DOHH2 (cell line): ENCODE data around the gene GBX2.

Experiments used
- H3F3A ChIP-seq: fragments of 200-600 bp; sonication (generic), shearing (Covaris generic); 2 replicates; pipeline ENCODE4 v1.6.0; 2016; ENCODE audit warnings: antibody characterized with exemption, mild to moderate bottlenecking; ENCODE audit not compliant: control insufficient read depth, insufficient read depth
- H3K27ac ChIP-seq: fragments of 200-600 bp; sonication (generic); 2 replicates; pipeline ENCODE4 v1.5.1; 2014; ENCODE audit warnings: low read depth, mild to moderate bottlenecking, low read length, moderate library complexity
- H3K27me3 ChIP-seq: fragments of 200-600 bp; sonication (generic); 2 replicates; pipeline ENCODE4 v1.6.1; 2014; ENCODE audit warnings: mild to moderate bottlenecking, low read length, mixed read lengths; ENCODE audit not compliant: control insufficient read depth
- H3K36me3 ChIP-seq: fragments of 200-600 bp; sonication (generic); 2 replicates; pipeline ENCODE4 v1.6.1; 2014; ENCODE audit warnings: mild to moderate bottlenecking, low read length, moderate library complexity, mixed read lengths; ENCODE audit not compliant: control insufficient read depth
- H3K4me1 ChIP-seq: fragments of 200-600 bp; sonication (generic); 2 replicates; pipeline ENCODE4 v1.6.1; 2014; ENCODE audit warnings: mild to moderate bottlenecking, low read length, mixed read lengths; ENCODE audit not compliant: control insufficient read depth
- H3K4me2 ChIP-seq: fragments of 200-600 bp; sonication (generic); 2 replicates; pipeline ENCODE4 v1.6.0; 2014; ENCODE audit warnings: mild to moderate bottlenecking, low read length, moderate library complexity
- H3K4me3 ChIP-seq: fragments of 200-600 bp; sonication (generic); 2 replicates; pipeline ENCODE4 v1.5.1; 2014; ENCODE audit warnings: mild to moderate bottlenecking, low read length, mixed read lengths
- H3K79me2 ChIP-seq: fragments of 200-600 bp; sonication (generic); 2 replicates; pipeline ENCODE4 v1.6.1; 2014; ENCODE audit warnings: mild to moderate bottlenecking, low read length, mixed read lengths; ENCODE audit not compliant: control insufficient read depth
- H3K9me2 ChIP-seq: fragments of 200-600 bp; sonication (generic); replicated peaks from 2 replicates; pipeline ENCODE4 v1.6.1; 2014; ENCODE audit warnings: mild to moderate bottlenecking, low read length, mixed read lengths; ENCODE audit not compliant: control insufficient read depth
- H3K9me3 ChIP-seq: fragments of 200-600 bp; sonication (generic); 2 replicates; pipeline ENCODE4 v1.6.1; 2014; ENCODE audit warnings: antibody characterized with exemption, low read length, mixed read lengths; ENCODE audit not compliant: control insufficient read depth, insufficient read depth
- H4K20me1 ChIP-seq: fragments of 200-600 bp; sonication (generic); 2 replicates; pipeline ENCODE4 v1.6.0; 2014; ENCODE audit warnings: low read depth, mild to moderate bottlenecking, antibody characterized with exemption, low read length, moderate library complexity; ENCODE audit not compliant: control insufficient read depth, insufficient read depth
- EZH2phosphoT487 ChIP-seq: fragments of 200-600 bp; sonication (generic); IDR thresholded peaks from 2 replicates; pipeline ENCODE4 v1.6.1; 2017; ENCODE audit warnings: borderline replicate concordance, mild to moderate bottlenecking, antibody characterized with exemption, low read length, moderate library complexity, mixed read lengths
- TF ChIP-seq, protein P1 (sequence below): fragments of 200-600 bp; sonication (generic); IDR thresholded peaks from one replicate; pipeline ENCODE4 v1.5.1; 2014; ENCODE audit warnings: antibody characterized with exemption, mild to moderate bottlenecking, low read depth, low read length; ENCODE audit not compliant: poor library complexity, severe bottlenecking

GBX2 gene

DNA sequence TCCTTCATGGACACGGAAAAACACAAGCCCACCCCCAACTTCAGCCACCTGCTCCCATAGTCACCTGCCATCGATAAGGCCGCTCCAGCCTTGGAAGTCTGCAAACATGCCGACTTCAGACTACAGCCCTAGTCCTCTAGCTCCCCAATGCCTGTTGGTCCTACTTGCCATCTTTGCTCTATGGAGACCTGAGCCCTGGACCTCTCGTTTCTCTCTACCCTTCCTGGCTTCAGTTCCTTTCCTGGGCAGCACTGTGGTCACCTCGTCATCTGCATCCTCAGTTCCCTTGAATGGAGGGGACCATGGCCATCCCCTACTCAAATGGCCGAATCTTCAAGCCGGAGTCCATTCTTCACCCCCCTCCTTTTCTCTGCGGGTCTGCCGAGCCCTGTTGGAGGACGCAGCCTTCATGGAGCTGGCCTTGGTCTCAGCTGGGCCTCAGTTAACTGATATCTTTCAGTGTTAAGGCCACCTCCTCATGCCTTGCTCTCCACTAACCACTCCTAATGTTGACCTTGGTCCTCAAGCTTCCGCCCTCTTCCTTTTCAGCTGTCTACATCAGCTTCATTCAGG lies 47.7 kb upstream of the GBX2 start:
- no peak overlapping the region for H3K4me2 ChIP-seq
- H3K27me3 ChIP-seq: no peaks in the 10 kb centered on the region
- H3K27ac ChIP-seq: no peak overlapping the region
- no peaks in the 10 kb centered on the region for H3K36me3 ChIP-seq
- H3K9me2 ChIP-seq: no peaks in the 10 kb centered on the region
- no peaks in the 10 kb centered on the region for H3F3A ChIP-seq
- H3K4me1 ChIP-seq: no peaks in the 10 kb centered on the region
- H3K9me3 ChIP-seq: no peaks in the 10 kb centered on the region
- no peaks in the 10 kb centered on the region for H4K20me1 ChIP-seq
- no peaks in the 10 kb centered on the region for H3K79me2 ChIP-seq
- TF ChIP-seq, protein P1, sequence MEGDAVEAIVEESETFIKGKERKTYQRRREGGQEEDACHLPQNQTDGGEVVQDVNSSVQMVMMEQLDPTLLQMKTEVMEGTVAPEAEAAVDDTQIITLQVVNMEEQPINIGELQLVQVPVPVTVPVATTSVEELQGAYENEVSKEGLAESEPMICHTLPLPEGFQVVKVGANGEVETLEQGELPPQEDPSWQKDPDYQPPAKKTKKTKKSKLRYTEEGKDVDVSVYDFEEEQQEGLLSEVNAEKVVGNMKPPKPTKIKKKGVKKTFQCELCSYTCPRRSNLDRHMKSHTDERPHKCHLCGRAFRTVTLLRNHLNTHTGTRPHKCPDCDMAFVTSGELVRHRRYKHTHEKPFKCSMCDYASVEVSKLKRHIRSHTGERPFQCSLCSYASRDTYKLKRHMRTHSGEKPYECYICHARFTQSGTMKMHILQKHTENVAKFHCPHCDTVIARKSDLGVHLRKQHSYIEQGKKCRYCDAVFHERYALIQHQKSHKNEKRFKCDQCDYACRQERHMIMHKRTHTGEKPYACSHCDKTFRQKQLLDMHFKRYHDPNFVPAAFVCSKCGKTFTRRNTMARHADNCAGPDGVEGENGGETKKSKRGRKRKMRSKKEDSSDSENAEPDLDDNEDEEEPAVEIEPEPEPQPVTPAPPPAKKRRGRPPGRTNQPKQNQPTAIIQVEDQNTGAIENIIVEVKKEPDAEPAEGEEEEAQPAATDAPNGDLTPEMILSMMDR: no peak
- no peak for TF ChIP-seq EZH2phosphoT487
- no peak overlapping the region for H3K4me3 ChIP-seq

DNA sequence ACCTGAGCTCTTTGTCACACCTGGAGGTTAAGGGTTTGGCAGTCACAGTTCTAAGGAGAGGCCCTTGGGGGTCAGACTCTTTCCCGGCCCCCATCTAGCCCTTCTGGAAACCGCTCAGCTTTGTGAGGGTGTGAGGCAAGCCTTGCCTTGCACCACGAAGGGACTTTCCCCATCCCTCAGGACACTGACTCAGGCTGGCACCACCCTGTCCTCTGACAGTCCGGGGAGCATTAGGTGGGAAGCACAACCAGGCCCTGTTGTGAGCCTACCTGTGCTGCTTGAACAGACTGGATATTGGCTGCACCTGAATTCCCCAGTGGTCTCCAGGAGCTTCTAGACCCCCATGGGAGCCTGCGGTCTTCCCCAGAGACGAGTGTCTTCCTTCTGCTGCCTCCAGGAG lies 47.0 kb upstream of the GBX2 start:
- Histone ChIP-seq H3K79me2 (no peaks in the 10 kb centered on the region), H3F3A (no peaks in the 10 kb centered on the region), H3K4me3 (no peak overlapping the region), H3K4me2 (no peak overlapping the region), H4K20me1 (no peaks in the 10 kb centered on the region), H3K9me2 (no peaks in the 10 kb centered on the region), H3K9me3 (no peaks in the 10 kb centered on the region), H3K36me3 (no peaks in the 10 kb centered on the region), H3K27me3 (no peaks in the 10 kb centered on the region), H3K4me1 (no peaks in the 10 kb centered on the region), H3K27ac (no peak overlapping the region)
- TF ChIP-seq, protein P1: no peak
- TF ChIP-seq EZH2phosphoT487: no peak

DNA sequence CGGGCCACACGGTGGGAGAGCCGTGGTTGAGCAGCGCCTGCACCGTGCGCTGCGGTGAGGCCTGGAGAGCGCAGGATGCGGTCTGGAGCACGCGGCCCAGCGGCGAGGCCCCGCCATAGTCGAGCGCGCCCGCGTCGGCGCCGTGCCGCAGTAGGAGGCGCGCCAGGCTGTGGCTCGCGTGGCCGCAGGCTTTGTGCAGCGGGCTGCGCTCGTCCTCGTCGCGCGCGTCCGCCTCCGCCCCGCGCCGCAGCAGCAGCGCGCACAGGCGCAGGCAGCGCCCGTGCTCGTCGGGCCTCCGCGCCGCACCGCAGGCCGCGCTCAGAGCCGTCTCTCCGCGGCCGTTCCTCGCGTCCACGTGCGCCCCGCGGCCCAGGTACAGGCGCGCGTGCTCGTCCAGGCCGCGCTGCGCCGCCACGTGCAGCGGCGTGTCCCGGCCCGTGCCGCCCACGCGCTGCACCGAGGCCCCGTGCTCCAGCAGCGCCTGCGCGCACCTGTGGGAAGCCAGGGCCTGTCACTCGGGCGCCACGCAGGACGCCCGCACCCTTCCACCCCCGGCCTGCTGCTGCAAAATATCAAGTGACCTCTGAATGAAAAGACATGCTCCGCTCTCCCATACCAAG lies 46.3 kb upstream of the GBX2 start:
- Histone ChIP-seq H3F3A (no peaks in the 10 kb centered on the region), H3K27me3 (no peaks in the 10 kb centered on the region), H3K4me3 (no peak overlapping the region), H3K27ac (no peak overlapping the region), H3K9me2 (no peaks in the 10 kb centered on the region), H3K79me2 (no peaks in the 10 kb centered on the region), H4K20me1 (no peaks in the 10 kb centered on the region), H3K4me2 (no peak overlapping the region), H3K9me3 (no peaks in the 10 kb centered on the region), H3K4me1 (no peaks in the 10 kb centered on the region), H3K36me3 (no peaks in the 10 kb centered on the region)
- no peak for TF ChIP-seq EZH2phosphoT487
- TF ChIP-seq, protein P1: no peak
